Fibroblast of lung (primary cell): ENCODE results near the gene ORC4.

Experiments
- EZH2 ChIP-seq: IDR thresholded peaks from 2 replicates; pipeline ENCODE4 v1.5.1; 2012; ENCODE audit warnings: low read length, control low read depth, mild to moderate bottlenecking; ENCODE audit errors: missing control alignments
- TF ChIP-seq, protein P1 (sequence below), 2 donors: IDR thresholded peaks in 1 of 2; conservative IDR thresholded peaks in 1 of 2; 1 replicate in 1 of 2; 2 replicates in 1 of 2; pipeline ENCODE4 v1.5.1; 2011 to 2012; ENCODE audit warnings: low read length in 2 of 2, control low read depth in 1 of 2, inconsistent platforms in 1 of 2, low read depth in 1 of 2, mild to moderate bottlenecking in 1 of 2

DNA sequence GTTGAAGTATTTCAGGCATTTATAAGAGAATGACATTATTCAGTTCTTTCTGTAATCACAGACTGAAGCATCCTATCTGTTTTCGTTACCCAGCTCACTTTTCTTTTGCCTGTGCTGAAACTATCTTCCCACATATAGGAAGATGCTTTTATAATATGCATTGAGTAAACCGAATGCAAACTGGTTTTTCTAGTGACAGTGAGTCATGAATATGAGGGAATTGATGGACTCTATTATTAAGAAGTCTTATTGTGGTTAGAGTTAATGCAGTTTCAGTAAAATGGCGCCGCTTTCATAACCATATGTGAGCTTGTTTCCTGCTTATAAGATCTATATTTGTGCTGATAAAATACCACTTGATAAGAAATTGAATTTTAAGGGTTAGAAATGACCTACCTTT, 116.5 kb downstream of the ORC4 start:
- TF ChIP-seq, protein P1, sequence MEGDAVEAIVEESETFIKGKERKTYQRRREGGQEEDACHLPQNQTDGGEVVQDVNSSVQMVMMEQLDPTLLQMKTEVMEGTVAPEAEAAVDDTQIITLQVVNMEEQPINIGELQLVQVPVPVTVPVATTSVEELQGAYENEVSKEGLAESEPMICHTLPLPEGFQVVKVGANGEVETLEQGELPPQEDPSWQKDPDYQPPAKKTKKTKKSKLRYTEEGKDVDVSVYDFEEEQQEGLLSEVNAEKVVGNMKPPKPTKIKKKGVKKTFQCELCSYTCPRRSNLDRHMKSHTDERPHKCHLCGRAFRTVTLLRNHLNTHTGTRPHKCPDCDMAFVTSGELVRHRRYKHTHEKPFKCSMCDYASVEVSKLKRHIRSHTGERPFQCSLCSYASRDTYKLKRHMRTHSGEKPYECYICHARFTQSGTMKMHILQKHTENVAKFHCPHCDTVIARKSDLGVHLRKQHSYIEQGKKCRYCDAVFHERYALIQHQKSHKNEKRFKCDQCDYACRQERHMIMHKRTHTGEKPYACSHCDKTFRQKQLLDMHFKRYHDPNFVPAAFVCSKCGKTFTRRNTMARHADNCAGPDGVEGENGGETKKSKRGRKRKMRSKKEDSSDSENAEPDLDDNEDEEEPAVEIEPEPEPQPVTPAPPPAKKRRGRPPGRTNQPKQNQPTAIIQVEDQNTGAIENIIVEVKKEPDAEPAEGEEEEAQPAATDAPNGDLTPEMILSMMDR (conservative IDR thresholded peaks at IDR 0.05 in 1 of 2, IDR thresholded peaks at IDR 0.05 in 1 of 2; ENCODE audit: low read depth in 1 of 2, low read length in 2 of 2) = no peak
- TF ChIP-seq EZH2 = no peak
